DMS53 (cell line): Measurements from ENCODE around the gene FLVCR2.

Source experiments
- DNase-seq: peaks from one replicate; lab custom pipeline; 2025; lab: John Stamatoyannopoulos, UW

Gene FLVCR2

DNA sequence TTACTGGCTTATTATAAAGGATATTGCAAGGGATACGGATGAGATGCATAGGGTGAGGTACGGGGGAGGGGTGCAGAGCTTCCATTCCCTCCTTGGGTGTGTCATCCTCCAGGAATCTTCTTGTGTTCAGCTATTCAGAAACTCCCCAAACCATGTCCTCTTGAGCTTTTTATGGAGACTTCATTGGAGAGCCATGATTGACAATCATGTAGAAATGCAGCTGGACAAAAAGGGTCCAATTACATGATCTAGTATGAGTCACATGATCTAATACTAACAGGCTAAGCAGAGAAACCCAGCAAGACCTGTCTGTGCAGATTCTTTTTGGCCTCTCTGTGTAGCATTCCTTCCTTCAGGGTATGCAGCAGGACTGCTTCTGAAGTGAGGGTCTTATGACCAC is 23.9 kb upstream of the FLVCR2 start:
- DNase-seq = peak; percentile 39

DNA sequence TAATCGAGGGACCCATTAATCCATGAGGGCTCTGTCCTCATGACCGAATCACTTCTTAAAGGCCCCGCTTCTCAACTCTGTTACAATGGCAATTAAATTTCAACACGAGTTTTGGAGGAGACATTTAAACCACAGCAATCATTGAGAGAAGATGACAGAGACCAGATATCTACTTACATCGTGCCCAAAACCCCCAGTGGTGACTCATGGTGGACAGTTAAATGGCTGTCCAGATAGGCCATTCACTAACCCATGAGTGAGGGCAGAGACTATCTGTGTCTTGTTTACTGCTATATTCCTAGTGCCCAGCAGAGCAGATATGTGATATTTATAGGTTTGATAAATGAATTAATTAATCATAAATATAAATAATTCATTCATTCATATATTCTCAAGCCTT is 20.0 kb upstream of the FLVCR2 start:
- no peak for DNase-seq

GRCh38 chr14:75559045-75559444 is 19.4 kb upstream of the FLVCR2 start:
- no peak for DNase-seq

DNA sequence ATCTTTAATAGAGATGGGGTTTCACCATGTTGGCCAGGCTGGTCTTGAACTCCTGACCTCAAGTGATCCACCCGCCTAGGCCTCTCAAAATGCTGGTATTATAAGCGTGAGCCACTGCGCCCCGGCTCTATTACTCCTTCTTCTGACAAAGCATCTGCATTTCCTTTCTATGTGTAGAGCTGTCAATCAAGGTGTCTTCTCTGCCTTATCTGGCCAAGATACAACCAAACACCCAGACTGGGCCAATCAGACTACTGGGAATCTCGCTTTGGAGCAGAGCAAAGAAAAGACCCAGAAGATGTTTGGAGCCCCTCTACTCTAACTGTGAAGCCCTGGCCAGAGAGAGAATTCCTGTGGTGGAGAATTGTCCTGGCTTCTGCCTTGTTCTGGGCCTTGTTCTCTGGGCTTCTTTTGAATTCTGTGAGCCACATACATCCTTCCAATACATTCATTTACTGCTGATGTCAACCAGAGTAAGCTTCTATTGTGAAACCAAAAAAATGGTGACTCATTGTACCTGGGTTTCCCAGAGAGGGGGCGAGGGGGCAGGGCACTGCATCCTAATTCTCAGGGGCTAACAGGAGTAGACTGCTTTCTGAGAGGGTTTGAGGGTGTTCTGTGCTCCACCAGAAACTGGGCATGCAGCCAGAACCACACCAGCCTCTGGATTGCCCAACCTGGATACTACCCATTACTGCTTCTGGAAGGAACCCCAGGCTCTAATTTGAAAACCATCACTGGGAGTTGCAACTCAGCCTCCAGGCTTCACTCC is 18.8 kb upstream of the FLVCR2 start:
- DNase-seq = peak; percentile 28

- peak; percentile 89 for DNase-seq
These were observed 17.4 kb upstream of the FLVCR2 start for GRCh38 chr14:75561013-75561432.

GRCh38 chr14:75562089-75562488 is 16.3 kb upstream of the FLVCR2 start:
- no peak for DNase-seq

- peak; percentile 41 for DNase-seq
These were observed 15.9 kb upstream of the FLVCR2 start for GRCh38 chr14:75562489-75562888.

DNA sequence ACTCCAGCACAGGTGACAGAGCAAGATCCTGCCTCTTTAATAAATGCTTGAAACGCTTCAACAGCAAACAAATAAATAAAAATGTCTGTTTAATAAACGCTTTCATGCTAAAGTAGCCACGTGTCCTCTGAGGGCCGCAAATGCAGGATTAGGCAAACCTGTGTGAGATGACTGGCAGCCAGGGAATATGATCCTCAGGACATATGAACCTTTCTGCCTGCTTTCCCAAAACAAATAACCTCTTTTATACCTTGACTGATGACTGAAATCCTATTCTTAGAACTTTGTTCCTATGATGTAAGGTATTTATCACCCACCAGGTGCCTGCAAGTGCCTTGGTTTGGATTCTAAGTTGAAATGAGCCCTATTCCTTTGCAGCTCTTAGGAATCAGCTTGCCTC is 14.5 kb upstream of the FLVCR2 start:
- peak; percentile 94 for DNase-seq

DNA sequence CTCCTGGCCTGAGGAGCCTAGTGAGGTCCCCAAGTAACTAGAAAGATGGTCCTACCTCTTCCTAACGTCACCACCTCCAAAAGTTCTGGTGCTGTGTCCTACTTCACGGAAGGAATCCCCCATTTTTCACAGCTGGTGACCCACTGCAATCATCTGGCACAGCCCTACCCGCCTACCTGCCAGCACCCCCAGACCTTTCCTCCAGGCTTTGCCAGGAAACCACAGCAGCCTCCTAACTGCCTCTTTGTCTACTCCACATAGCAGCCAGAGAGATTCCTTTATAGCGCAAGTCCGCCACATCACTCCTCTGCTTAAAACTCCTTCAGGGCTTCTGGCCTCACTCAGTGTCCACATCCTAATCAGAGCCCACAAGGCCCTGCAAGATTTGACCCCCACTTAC is 13.4 kb upstream of the FLVCR2 start:
- DNase-seq = no peak

- DNase-seq = peak; percentile 48
These were observed 12.1 kb upstream of the FLVCR2 start for GRCh38 chr14:75566321-75566720.

DNA sequence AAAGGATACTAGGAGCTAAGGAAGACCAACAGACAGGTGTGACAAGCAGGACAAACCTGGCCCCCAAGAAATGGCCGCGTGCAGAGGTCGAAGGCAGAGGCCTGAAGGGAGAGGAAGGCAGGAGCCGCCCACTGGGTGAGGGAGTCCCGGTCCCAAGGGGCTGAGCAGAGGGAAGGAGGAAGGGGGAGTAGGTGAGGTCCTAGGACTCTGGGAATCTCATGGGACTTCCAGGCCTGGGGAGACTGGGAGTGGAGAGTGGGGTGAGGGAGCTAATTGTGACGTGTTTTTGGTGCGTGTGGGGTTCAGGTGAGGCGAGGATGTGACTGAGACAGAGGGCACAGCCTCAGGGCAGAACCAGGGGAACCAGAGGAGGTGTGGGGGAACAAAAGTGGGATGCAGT is 11.7 kb upstream of the FLVCR2 start:
- DNase-seq = no peak

DNA sequence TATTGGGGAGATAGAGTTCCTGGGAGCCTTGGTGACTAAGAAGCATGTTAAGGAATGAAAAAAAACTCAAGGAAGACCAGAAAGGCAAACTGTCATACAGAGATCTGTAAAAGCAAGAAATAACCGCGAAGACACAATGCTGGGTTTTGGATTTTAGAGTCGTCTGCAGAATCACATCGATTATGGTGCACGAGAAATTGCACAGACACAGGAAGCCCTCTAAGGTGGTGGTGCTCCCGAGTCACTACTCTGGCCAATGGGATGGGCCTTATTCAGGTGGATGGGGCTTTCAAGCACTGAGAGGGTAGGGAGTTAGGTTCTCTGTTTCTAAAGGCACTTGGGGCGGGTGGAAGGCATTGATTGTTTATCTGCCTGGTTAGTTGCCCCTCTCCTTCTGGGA is 10.3 kb upstream of the FLVCR2 start:
- no peak for DNase-seq

- no peak for DNase-seq
These were observed 9.6 kb upstream of the FLVCR2 start for GRCh38 chr14:75568791-75569190.

DNA sequence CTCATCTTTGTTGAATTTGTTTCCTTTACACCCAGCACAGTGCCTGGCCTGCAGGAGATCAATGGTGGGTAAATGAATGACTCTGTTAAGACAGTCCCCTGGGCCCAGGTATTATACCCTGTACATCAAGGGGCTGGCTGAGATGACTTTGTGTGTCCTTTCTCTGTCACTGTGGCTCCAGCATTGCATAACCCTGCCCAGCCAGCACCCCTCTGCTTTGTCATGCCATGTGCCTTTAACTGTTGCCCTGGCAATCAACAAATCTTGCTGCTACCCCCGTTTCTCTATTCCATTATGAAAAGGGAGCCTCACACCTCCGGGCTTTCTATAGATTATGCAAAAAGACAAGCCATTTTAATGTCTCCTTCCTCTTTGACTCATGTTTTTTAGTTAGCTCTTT is 7.6 kb upstream of the FLVCR2 start:
- no peak for DNase-seq

DNA sequence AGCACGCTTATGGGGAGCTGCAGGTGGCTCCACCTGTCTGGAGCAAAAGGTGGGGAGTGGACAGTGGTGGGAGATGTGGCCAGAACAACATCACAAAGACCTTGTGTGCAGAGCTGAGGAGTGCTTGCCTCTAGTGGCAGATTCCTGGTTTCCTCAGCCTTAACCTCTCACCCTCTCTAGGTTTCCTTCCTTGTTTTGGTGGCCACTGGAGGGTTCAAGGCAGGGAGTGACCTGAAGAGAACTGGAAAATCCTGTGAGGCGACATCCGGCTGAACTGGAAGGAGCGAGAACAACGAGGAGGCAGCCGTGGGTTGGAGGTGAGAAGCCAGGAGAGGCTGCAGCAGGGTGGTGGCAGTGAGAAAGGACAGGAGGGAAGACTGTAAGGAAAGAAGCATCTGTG is 6.3 kb upstream of the FLVCR2 start:
- DNase-seq = no peak

- no peak for DNase-seq
These were observed 1.3 kb upstream of the FLVCR2 start for GRCh38 chr14:75577090-75577489.

GRCh38 chr14:75577729-75578101 is 705 bp upstream of the FLVCR2 start:
- peak; percentile 84 for DNase-seq

DNA sequence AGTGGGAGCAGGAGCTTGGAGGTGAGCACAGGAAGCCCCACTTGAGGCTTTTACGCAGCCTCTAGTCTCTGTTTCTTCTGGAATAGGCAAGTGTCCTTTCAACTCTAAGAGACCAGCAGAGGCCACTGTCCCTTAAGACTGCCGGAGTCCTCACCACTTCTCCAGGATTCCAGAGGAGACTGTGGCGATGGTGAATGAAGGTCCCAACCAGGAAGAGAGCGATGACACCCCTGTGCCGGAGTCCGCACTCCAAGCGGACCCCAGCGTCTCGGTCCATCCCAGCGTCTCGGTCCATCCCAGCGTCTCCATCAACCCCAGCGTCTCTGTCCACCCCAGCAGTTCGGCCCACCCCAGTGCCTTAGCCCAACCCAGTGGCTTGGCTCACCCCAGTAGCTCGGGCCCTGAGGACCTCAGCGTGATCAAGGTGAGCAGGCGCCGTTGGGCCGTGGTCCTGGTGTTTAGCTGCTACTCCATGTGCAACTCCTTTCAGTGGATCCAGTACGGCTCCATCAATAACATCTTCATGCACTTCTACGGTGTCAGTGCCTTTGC is 442 bp downstream of the FLVCR2 start:
- DNase-seq = peak; percentile 59

DNA sequence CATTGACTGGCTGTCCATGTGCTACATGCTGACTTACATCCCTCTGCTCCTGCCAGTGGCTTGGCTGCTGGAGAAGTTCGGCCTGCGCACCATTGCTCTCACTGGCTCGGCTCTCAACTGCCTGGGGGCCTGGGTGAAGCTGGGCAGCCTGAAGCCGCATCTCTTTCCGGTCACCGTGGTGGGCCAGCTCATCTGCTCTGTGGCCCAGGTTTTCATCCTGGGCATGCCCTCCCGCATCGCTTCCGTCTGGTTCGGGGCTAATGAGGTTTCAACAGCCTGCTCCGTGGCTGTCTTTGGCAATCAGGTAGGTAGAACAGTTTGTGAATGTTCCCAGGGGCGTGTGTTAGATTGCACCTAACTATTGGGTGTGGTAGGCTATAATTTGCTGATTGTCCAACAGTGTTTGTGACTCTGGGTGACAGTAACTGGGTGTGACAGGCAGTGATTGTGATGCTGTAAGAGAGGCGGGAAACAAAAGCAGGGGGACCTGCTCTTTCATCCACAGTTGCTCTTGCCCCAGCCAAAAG is 981 bp downstream of the FLVCR2 start:
- DNase-seq = no peak

- DNase-seq = no peak
These were observed 1.5 kb downstream of the FLVCR2 start for GRCh38 chr14:75579882-75580281.

DNA sequence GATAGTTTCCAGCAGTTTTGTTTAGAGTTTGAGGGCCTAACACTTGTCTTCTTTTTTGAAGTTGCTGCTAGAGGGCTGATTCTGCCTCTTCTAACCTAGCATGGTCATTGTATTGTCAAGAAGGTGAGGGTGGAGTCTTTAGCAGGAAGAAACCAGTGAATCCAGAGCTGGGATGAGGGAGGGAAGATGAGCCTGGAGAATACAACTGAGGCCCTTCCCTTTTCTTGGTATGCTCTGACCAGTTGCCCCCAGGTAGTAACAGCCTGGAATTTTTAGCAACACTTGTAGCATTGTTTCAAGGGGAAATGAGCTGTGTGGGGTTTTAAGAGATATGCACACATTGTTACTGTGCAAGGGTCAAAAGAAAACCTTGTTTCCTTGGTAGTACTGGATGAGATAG is 9.0 kb downstream of the FLVCR2 start:
- no peak for DNase-seq

DNA sequence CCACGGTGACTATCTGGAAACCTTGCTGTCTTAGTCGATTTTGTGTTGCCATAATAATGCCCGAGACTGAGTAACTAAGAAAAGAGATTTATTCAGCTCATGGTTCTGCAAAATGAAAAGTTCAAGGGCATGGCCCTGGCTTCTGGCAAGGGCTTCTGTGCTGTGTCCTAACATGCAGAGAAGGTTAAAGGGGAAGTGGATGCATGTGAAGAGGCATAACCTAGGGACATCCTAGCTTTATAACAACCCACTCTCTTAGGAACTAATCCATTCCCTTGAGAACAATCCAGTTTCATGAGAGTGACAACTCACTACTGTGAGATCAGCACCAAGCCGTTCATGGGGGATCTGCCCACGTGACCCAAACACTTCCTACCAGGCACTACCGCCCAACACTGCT is 11.5 kb downstream of the FLVCR2 start:
- DNase-seq = no peak

DNA sequence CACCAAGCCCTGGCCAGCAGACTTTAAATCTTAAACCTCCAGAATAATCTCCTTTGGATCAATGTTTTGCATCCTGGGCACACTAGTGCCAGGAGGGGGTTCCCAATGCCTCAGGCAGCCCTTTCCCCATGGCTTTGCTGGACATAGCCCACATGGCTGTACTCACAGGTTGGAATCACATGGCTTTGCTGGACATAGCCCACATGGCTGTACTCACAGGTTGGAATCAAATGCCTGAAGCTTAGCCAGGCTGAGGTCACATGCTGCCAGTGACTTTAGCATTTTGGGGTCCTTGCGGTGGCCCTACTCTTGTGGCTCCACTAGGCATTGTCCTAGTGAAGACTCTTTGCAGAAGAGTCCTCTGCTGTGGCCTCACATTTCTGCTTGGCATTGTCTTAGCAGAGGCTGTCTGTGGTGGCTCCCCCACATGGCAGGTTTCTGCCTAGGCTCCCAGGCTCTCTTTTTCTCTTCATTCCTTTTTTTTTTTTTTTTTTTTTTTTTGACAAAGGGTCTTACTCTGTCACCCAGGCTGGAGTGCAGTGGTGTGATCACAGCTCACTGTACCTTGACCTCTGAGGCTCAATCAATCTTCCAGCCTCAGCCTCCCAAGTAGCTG is 13.0 kb downstream of the FLVCR2 start:
- no peak for DNase-seq
